ENCODE measurements around the gene WBP2.

DNA sequence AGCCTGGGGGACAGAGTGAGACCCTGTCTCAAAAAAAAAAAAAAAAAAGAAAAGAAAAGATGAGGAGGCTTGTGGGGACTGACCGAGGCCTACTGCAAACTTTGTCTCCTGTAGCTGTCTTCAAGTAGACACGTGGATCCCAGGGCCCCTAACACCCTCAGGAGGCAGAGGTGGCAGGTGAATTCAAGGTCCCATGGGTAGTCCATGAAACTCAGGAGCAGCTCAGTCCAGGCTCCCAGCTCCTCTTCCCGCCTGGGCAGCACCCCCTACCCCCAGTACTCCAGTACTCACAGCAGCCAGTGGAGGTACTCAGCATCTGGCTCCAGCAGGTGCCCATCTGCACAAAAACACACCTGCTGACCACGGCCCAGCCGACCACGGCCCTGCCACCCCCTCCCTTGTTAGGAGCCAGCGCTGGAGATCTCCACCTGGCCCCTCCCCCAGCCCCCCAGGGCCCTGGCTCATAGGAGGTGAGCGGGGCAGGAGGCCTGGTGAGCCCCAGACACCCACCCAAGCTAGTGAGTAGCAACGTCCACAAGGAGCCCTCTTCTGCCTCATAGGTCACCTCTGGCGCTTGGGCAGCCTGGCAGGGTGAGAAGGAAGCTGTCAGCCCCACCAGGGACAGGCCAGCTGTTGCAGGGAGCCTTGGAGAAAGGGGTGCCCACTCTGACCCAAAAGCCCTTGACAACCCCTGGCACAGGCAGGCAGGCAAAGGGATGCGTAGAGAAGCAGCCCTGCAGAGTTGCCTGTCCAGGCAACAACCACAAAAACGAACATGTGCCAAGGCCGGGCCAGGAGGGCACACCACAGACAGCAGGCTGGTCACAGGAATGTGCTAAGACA lies 45.8 kb upstream of the WBP2 start:
- TF ChIP-seq, protein P1, sequence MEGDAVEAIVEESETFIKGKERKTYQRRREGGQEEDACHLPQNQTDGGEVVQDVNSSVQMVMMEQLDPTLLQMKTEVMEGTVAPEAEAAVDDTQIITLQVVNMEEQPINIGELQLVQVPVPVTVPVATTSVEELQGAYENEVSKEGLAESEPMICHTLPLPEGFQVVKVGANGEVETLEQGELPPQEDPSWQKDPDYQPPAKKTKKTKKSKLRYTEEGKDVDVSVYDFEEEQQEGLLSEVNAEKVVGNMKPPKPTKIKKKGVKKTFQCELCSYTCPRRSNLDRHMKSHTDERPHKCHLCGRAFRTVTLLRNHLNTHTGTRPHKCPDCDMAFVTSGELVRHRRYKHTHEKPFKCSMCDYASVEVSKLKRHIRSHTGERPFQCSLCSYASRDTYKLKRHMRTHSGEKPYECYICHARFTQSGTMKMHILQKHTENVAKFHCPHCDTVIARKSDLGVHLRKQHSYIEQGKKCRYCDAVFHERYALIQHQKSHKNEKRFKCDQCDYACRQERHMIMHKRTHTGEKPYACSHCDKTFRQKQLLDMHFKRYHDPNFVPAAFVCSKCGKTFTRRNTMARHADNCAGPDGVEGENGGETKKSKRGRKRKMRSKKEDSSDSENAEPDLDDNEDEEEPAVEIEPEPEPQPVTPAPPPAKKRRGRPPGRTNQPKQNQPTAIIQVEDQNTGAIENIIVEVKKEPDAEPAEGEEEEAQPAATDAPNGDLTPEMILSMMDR (IDR thresholded peaks at IDR 0.05): no peak
- no peak for TF ChIP-seq POLR2AphosphoS5 (IDR thresholded peaks at IDR 0.05)

All from suprapubic skin (tissue), 3 donors.